ENCODE data around the gene POU3F4.

- TF ChIP-seq TFCP2L1 (CRISPR knock-in tag; IDR thresholded peaks at IDR 0.05), result no peak
- no peak for TF ChIP-seq MYC (IDR thresholded peaks at IDR 0.05; ENCODE audit: borderline replicate concordance, low read length)
- TF ChIP-seq, protein P1, sequence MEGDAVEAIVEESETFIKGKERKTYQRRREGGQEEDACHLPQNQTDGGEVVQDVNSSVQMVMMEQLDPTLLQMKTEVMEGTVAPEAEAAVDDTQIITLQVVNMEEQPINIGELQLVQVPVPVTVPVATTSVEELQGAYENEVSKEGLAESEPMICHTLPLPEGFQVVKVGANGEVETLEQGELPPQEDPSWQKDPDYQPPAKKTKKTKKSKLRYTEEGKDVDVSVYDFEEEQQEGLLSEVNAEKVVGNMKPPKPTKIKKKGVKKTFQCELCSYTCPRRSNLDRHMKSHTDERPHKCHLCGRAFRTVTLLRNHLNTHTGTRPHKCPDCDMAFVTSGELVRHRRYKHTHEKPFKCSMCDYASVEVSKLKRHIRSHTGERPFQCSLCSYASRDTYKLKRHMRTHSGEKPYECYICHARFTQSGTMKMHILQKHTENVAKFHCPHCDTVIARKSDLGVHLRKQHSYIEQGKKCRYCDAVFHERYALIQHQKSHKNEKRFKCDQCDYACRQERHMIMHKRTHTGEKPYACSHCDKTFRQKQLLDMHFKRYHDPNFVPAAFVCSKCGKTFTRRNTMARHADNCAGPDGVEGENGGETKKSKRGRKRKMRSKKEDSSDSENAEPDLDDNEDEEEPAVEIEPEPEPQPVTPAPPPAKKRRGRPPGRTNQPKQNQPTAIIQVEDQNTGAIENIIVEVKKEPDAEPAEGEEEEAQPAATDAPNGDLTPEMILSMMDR (IDR thresholded peaks at IDR 0.05), result no peak
- TF ChIP-seq RFX5 (IDR thresholded peaks at IDR 0.05), result no peak
- TF ChIP-seq RARB (CRISPR knock-in tag; IDR thresholded peaks at IDR 0.05), result no peak
- TF ChIP-seq KDM1A (IDR thresholded peaks at IDR 0.05; ENCODE audit: low read depth), result no peak
- no peak for TF ChIP-seq POLR2A (IDR thresholded peaks at IDR 0.05; ENCODE audit: low read length)
- no peak for TF ChIP-seq RAD21 (conservative IDR thresholded peaks at IDR 0.05 in 1 of 2, IDR thresholded peaks at IDR 0.05 in 1 of 2)
- no peak for TF ChIP-seq ZFP36 (IDR thresholded peaks at IDR 0.05; ENCODE audit: borderline replicate concordance, partially characterized antibody)
- TF ChIP-seq ESRRA (IDR thresholded peaks at IDR 0.05; ENCODE audit: borderline replicate concordance, low read length), result no peak
- no peak for TF ChIP-seq EP300 (IDR thresholded peaks at IDR 0.05)
- no peak for TF ChIP-seq SREBF2 (IDR thresholded peaks at IDR 0.05)
- no peak for TF ChIP-seq KDM5A (IDR thresholded peaks at IDR 0.05)
Measured at GRCh38 chrX:83535417-83536196, 27.5 kb downstream of the POU3F4 start.
